HG02571 (cell line): Measurements from ENCODE around the gene ABCA3.
"Not testable (repeated sequence)": the region's sequence is repeated elsewhere in the genome, so short reads cannot be mapped to it uniquely, and the experiment has no call there.

Source experiments
- ATAC-seq: cut with Tn5 transposase; IDR thresholded peaks from one replicate; pipeline ENCODE4 v1.9.1; 2021; ENCODE audit warnings: mild to moderate bottlenecking, moderate library complexity; ENCODE audit not compliant: unreplicated experiment

ABCA3 gene

GRCh38 chr16:2282866-2283555 lies 57.5 kb downstream of the ABCA3 start:
- ATAC-seq: no peak

- ATAC-seq: no peak
Measured at GRCh38 chr16:2282262-2282661, 58.3 kb downstream of the ABCA3 start.

- ATAC-seq: no peak
Measured at GRCh38 chr16:2280981-2281542, 59.5 kb downstream of the ABCA3 start.

- ATAC-seq: no peak
Measured at GRCh38 chr16:2280461-2280860, 60.1 kb downstream of the ABCA3 start.

- ATAC-seq: no peak
Measured at GRCh38 chr16:2278956-2279800, 61.4 kb downstream of the ABCA3 start.

GRCh38 chr16:2278272-2278608 lies 62.3 kb downstream of the ABCA3 start:
- ATAC-seq: no peak

GRCh38 chr16:2277466-2278271 lies 62.9 kb downstream of the ABCA3 start:
- no peak for ATAC-seq

- ATAC-seq: no peak
Measured at GRCh38 chr16:2276368-2277195, 63.9 kb downstream of the ABCA3 start.

GRCh38 chr16:2275476-2276367 lies 64.8 kb downstream of the ABCA3 start:
- ATAC-seq: no peak

GRCh38 chr16:2273931-2274330 lies 66.6 kb downstream of the ABCA3 start:
- no peak for ATAC-seq

- ATAC-seq: no peak
Measured at GRCh38 chr16:2273484-2273883, 67.0 kb downstream of the ABCA3 start.

GRCh38 chr16:2271848-2272461 lies 68.6 kb downstream of the ABCA3 start:
- no peak for ATAC-seq

GRCh38 chr16:2270588-2271470 lies 69.7 kb downstream of the ABCA3 start:
- ATAC-seq: no peak

GRCh38 chr16:2270070-2270462 lies 70.5 kb downstream of the ABCA3 start:
- ATAC-seq: no peak

GRCh38 chr16:2267913-2268666 lies 72.4 kb downstream of the ABCA3 start, which contains the start of gene RNPS1:
TSS of gene RNPS1 (minus strand) at chr16:2268126. CDS start at chr16:2264643, 3,483 bp downstream.
- ATAC-seq: peak; percentile 75

GRCh38 chr16:2267505-2267912 lies 73.0 kb downstream of the ABCA3 start:
- ATAC-seq: peak; percentile 61

GRCh38 chr16:2266887-2267286 lies 73.6 kb downstream of the ABCA3 start:
- not testable (repeated sequence) for ATAC-seq
